RWPE1 (cell line): ENCODE results near the gene SGSM1.

Experiments
- CTCF ChIA-PET: fragments of 350-600 bp; sonication (Branson Sonifier 250); formaldehyde crosslinking; extraction: SDS; loops from one replicate; lab custom pipeline; 2021; lab: Yijun Ruan, JAX
- POLR2A ChIA-PET: fragments of 400-600 bp; formaldehyde crosslinking; extraction: SDS; loops from one replicate; lab custom pipeline; 2020; ENCODE audit warnings: antibody characterized with exemption; ENCODE audit not compliant: low non-redundant PET; lab: Yijun Ruan, JAX
- DNase-seq: peaks from one replicate; pipeline ENCODE4 v3.0.0; 2012; ENCODE audit warnings: low spot score
- H3K27ac ChIP-seq: fragments of 450-650 bp; 2 replicates; pipeline ENCODE4 v1.5.1; 2017
- CTCF ChIP-seq: fragments of 450-650 bp; conservative IDR thresholded peaks from 2 replicates; pipeline ENCODE4 v1.5.1; 2017; ENCODE audit warnings: low read depth, mild to moderate bottlenecking

SGSM1 gene

GRCh38 chr22:24813861-24814770 lies 8.1 kb downstream of the SGSM1 start:
- TF ChIP-seq CTCF: no peak
- CTCF ChIA-PET: interaction anchor here (1.1 kb wide), 1 partner anchor 11 kb away, joined by 5 read pairs; no protein-coding TSS in a partner anchor
- no peak for DNase-seq
- POLR2A ChIA-PET: no interaction called here
- no peak overlapping the region for H3K27ac ChIP-seq

- no peak overlapping the region for H3K27ac ChIP-seq
- ChIA-PET CTCF (interaction anchor here (0.6 kb wide), 1 partner anchor 923 kb away, joined by 4 read pairs; the partner anchor contains the start of gene MIF), POLR2A (no interaction called here)
- no peak for DNase-seq
- no peak for TF ChIP-seq CTCF
Measured at GRCh38 chr22:24816806-24817205, 10.8 kb downstream of the SGSM1 start.

GRCh38 chr22:24819487-24819886 lies 13.5 kb downstream of the SGSM1 start:
- ChIA-PET POLR2A (no interaction called here), CTCF (interaction anchor here (1.0 kb wide), 1 partner anchor 50 kb away, joined by 4 read pairs; no protein-coding TSS in a partner anchor)

GRCh38 chr22:24819911-24820461 lies 14.0 kb downstream of the SGSM1 start:
- ChIA-PET CTCF (interaction anchor here (1.0 kb wide), 1 partner anchor 50 kb away, joined by 4 read pairs; no protein-coding TSS in a partner anchor), POLR2A (no interaction called here)
- no peak for DNase-seq
- TF ChIP-seq CTCF: no peak
- no peak overlapping the region for H3K27ac ChIP-seq

More at GRCh38 chr22:24819487-24819886, 13.5 kb downstream of the SGSM1 start:
- DNase-seq: no peak
- H3K27ac ChIP-seq: no peak overlapping the region
- no peak for TF ChIP-seq CTCF

GRCh38 chr22:24822471-24822870 lies 16.5 kb downstream of the SGSM1 start:
- POLR2A ChIA-PET: no interaction called here
- no peak for TF ChIP-seq CTCF
- CTCF ChIA-PET: no interaction called here
- DNase-seq: no peak
- no peak overlapping the region for H3K27ac ChIP-seq

GRCh38 chr22:24823787-24824186 lies 17.8 kb downstream of the SGSM1 start:
- H3K27ac ChIP-seq: no peak overlapping the region
- TF ChIP-seq CTCF: no peak
- no peak for DNase-seq
- CTCF ChIA-PET: no interaction called here
- POLR2A ChIA-PET: no interaction called here
